HepG2 (cell line): ENCODE results near the gene CEP78. TPM values are rescaled to one million over a fixed set of nuclear protein-coding genes. Genes with fewer than 3 reads are reported as not detected.

Experiments
- CBFB ChIP-seq: sonication (generic); formaldehyde crosslinking; IDR thresholded peaks from 2 replicates; pipeline ENCODE4 v1.4.0; 2020; ENCODE audit warnings: missing genetic modification reagents
- CEBPB ChIP-seq: IDR thresholded peaks from 2 replicates; pipeline ENCODE4 v1.6.1; 2011; ENCODE audit warnings: low read depth, low read length, improper control_type of control experiment, borderline replicate concordance
- HOXA7 ChIP-seq: sonication (generic); formaldehyde crosslinking; IDR thresholded peaks from 2 replicates; pipeline ENCODE4 v1.8.1; 2022; ENCODE audit warnings: mild to moderate bottlenecking, missing genetic modification reagents, moderate library complexity
- IRF2 ChIP-seq: IDR thresholded peaks from 2 replicates; pipeline ENCODE4 v1.6.1; 2018; ENCODE audit warnings: missing genetic modification reagents, missing compliant biosample characterization
- JDP2 ChIP-seq: sonication (generic); formaldehyde crosslinking; IDR thresholded peaks from 2 replicates; pipeline ENCODE4 v1.8.1; 2022; ENCODE audit warnings: missing genetic modification reagents, borderline replicate concordance
- NBN ChIP-seq: fragments of 450-650 bp; conservative IDR thresholded peaks from 2 replicates; pipeline ENCODE4 v1.6.1; 2017
- NR2C2 ChIP-seq: sonication (generic); formaldehyde crosslinking; IDR thresholded peaks from 2 replicates; pipeline ENCODE4 v1.4.0; 2020; ENCODE audit warnings: missing genetic modification reagents, mild to moderate bottlenecking, moderate library complexity, borderline replicate concordance
- NR2F6 ChIP-seq, 2 experiments: IDR thresholded peaks; 2 replicates each; pipeline ENCODE4 v1.6.1; 2016; ENCODE audit warnings: antibody characterized with exemption in 1 of 2, mild to moderate bottlenecking in 1 of 2
- PAWR ChIP-seq: sonication (generic); formaldehyde crosslinking; IDR thresholded peaks from 2 replicates; pipeline ENCODE4 v1.4.0; 2020; ENCODE audit warnings: missing genetic modification reagents, mild to moderate bottlenecking, borderline replicate concordance
- RFXAP ChIP-seq: sonication (generic); formaldehyde crosslinking; IDR thresholded peaks from 2 replicates; pipeline ENCODE4 v1.4.0; 2020; ENCODE audit warnings: missing genetic modification reagents, borderline replicate concordance
- SNAI1 ChIP-seq: sonication (generic); formaldehyde crosslinking; IDR thresholded peaks from 2 replicates; pipeline ENCODE4 v1.5.0; 2020; ENCODE audit warnings: mild to moderate bottlenecking, missing genetic modification reagents, borderline replicate concordance
- SP5 ChIP-seq: IDR thresholded peaks from 2 replicates; pipeline ENCODE4 v1.6.1; 2016; ENCODE audit warnings: low read depth, borderline replicate concordance
- TOE1 ChIP-seq: sonication (generic); formaldehyde crosslinking; IDR thresholded peaks from 2 replicates; pipeline ENCODE4 v1.4.0; 2020; ENCODE audit warnings: mild to moderate bottlenecking, missing genetic modification reagents
- YY1 ChIP-seq: IDR thresholded peaks from 2 replicates; pipeline ENCODE4 v1.6.1; 2011; ENCODE audit warnings: low read length, low read depth, moderate library complexity, mild to moderate bottlenecking; ENCODE audit not compliant: insufficient read depth, insufficient replicate concordance
- ZFP62 ChIP-seq: sonication (generic); formaldehyde crosslinking; IDR thresholded peaks from 2 replicates; pipeline ENCODE4 v1.4.0; 2020; ENCODE audit warnings: missing genetic modification reagents
- ZNF337 ChIP-seq: sonication (generic); formaldehyde crosslinking; IDR thresholded peaks from 2 replicates; pipeline ENCODE4 v1.5.1; 2020; ENCODE audit warnings: missing genetic modification reagents, low read depth, mild to moderate bottlenecking, borderline replicate concordance
- polyA plus RNA-seq, 8 experiments: library from polyadenylated mRNA; depleted of rRNA in 3 of 8; stranded (reverse) in 7 of 8; unstranded in 1 of 8; fragments of >200 nt; fragmentation: Illumina TruSeq in 4 of 8; extraction: Trizol in 4 of 8; gene quantifications; 2 replicates each; pipeline versions ENCODE4 v1.2.1 to v1.2.3, GENCODE V29; 2011 to 2016; ENCODE audit warnings: low read depth in 4 of 8, missing spikeins in 1 of 8, mixed read lengths in 1 of 8; ENCODE audit not compliant: insufficient read depth in 1 of 8
- total RNA-seq, 5 experiments: library from RNA; depleted of rRNA; stranded (reverse); fragments of >200 nt; fragmentation: Illumina TruSeq; extraction: Trizol; gene quantifications; 2 replicates each; pipeline ENCODE4 v1.2.3, GENCODE V29; 2016; ENCODE audit warnings: low read depth in 1 of 5
- TF ChIP-seq, protein P1 (sequence below), 2 experiments: sonication (generic) in 1 of 2; formaldehyde crosslinking in 1 of 2; IDR thresholded peaks; 2 replicates each; pipeline versions ENCODE4 v1.5.1 to v1.6.1; 2011 to 2020; ENCODE audit warnings: borderline replicate concordance in 1 of 2, low read depth in 1 of 2, low read length in 1 of 2, mild to moderate bottlenecking in 1 of 2, missing genetic modification reagents in 1 of 2, moderate library complexity in 1 of 2
- TF ChIP-seq, protein P2 (sequence below): sonication (generic); formaldehyde crosslinking; conservative IDR thresholded peaks from 2 replicates; pipeline ENCODE4 v1.8.0; 2022; ENCODE audit warnings: low read depth, missing genetic modification reagents
- TF ChIP-seq, protein P3 (sequence below): sonication (generic); formaldehyde crosslinking; IDR thresholded peaks from 2 replicates; pipeline ENCODE4 v1.8.1; 2023; ENCODE audit warnings: mild to moderate bottlenecking, moderate library complexity, missing genetic modification reagents
- TF ChIP-seq, protein P4 (sequence below): IDR thresholded peaks from 2 replicates; pipeline ENCODE4 v1.6.1; 2018; ENCODE audit warnings: missing genetic modification reagents
- TF ChIP-seq, protein P5 (sequence below): sonication (generic); formaldehyde crosslinking; IDR thresholded peaks from 2 replicates; pipeline ENCODE4 v1.8.0; 2022; ENCODE audit warnings: mild to moderate bottlenecking, missing genetic modification reagents, borderline replicate concordance

Gene CEP78
- total and polyA plus RNA-seq, 2 of the 13 experiments (the other 11 are each of a cell fraction or from before 2014, with no cell fraction given): 5.1 to 30.8 TPM

DNA sequence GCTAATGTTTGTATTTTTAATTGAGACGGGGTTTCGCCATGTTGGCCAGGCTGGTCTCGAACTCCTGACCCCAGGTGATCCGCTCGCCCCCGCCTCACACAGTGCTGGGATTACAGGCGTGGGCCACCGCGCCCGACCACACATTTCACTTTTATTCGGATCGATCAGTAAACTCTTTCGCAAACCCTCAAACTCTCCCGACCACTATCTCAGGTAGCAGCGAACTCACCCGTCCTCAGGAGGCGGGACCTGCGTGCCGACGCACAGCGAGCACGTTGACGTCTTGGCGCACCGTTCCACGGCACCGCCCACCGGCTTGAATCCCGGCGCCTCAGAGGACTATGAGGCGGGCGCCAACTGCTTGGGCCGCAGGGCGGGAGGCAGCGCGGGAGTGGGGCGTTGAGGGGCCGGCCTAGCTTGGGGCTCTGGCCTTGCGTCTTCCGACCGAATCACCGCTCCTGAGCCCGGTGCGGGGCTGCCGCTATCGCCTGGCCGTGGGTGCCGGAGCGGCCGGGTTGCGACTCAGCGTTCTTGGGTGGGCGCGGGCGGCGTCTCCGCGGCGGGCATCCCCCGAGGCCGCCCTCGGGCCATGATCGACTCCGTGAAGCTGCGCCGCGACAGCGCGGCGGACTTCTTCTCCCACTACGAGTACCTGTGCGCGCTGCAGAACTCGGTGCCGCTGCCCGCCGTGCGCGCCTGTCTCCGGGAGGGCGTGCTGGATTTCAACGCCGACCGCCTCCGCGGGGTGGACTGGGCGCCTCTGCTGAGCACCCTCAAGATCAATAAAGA lies at the start of gene CEP78 (continued):
- no peak for TF ChIP-seq NBN
- 0 out of 2 replicates have a peak, but pooled peaks have one; percentile 30 for TF ChIP-seq CBFB (CRISPR knock-in tag)
- TF ChIP-seq SNAI1 (CRISPR knock-in tag): 0 out of 2 replicates have a peak, but pooled peaks have one; percentile 52
- TF ChIP-seq RFXAP (CRISPR knock-in tag): peak; percentile 46; the same call in 1 of the 2 replicates
- no peak for TF ChIP-seq TOE1 (CRISPR knock-in tag)
- TF ChIP-seq, protein P1, sequence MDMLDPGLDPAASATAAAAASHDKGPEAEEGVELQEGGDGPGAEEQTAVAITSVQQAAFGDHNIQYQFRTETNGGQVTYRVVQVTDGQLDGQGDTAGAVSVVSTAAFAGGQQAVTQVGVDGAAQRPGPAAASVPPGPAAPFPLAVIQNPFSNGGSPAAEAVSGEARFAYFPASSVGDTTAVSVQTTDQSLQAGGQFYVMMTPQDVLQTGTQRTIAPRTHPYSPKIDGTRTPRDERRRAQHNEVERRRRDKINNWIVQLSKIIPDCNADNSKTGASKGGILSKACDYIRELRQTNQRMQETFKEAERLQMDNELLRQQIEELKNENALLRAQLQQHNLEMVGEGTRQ (IDR thresholded peaks at IDR 0.05; ENCODE audit: low read depth, low read length): no peak
- TF ChIP-seq, protein P1 (CRISPR knock-in tag; IDR thresholded peaks at IDR 0.05; ENCODE audit: borderline replicate concordance): no peak
- no peak for TF ChIP-seq YY1
- peak; percentile 83 for TF ChIP-seq CEBPB
- TF ChIP-seq NR2F6 (IDR thresholded peaks at IDR 0.05): no peak
- TF ChIP-seq NR2F6 (CRISPR knock-in tag; IDR thresholded peaks at IDR 0.05): peak; percentile 21; the same call in 1 of the 2 replicates
- TF ChIP-seq IRF2 (CRISPR knock-in tag): no peak; the same call in 1 of the 2 replicates
- TF ChIP-seq, protein P2, sequence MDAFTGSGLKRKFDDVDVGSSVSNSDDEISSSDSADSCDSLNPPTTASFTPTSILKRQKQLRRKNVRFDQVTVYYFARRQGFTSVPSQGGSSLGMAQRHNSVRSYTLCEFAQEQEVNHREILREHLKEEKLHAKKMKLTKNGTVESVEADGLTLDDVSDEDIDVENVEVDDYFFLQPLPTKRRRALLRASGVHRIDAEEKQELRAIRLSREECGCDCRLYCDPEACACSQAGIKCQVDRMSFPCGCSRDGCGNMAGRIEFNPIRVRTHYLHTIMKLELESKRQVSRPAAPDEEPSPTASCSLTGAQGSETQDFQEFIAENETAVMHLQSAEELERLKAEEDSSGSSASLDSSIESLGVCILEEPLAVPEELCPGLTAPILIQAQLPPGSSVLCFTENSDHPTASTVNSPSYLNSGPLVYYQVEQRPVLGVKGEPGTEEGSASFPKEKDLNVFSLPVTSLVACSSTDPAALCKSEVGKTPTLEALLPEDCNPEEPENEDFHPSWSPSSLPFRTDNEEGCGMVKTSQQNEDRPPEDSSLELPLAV (CRISPR knock-in tag): no peak
- TF ChIP-seq PAWR: no peak
- TF ChIP-seq HOXA7 (CRISPR knock-in tag): no peak
- TF ChIP-seq SP5 (CRISPR knock-in tag): peak; percentile 84
- TF ChIP-seq, protein P3, sequence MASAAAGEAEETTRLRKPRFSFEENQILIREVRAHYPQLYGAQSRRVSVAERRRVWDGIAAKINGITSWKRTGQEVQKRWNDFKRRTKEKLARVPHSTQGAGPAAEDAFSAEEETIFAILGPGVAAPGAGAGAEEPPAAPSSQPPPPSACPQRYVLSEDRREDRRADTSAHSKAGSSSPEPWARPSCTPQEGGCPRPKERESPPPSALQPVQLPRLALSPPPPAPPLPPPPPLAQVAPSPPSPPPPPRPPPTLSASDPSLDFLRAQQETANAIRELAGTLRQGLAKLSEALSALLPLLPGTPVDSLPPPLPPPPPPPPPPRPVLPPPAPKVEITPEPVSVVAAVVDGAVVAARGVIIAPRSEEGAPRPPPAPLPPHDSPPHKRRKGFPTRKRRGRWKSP: peak; percentile 91
- TF ChIP-seq, protein P4, sequence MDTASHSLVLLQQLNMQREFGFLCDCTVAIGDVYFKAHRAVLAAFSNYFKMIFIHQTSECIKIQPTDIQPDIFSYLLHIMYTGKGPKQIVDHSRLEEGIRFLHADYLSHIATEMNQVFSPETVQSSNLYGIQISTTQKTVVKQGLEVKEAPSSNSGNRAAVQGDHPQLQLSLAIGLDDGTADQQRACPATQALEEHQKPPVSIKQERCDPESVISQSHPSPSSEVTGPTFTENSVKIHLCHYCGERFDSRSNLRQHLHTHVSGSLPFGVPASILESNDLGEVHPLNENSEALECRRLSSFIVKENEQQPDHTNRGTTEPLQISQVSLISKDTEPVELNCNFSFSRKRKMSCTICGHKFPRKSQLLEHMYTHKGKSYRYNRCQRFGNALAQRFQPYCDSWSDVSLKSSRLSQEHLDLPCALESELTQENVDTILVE (CRISPR knock-in tag): peak; percentile 74
- TF ChIP-seq JDP2 (CRISPR knock-in tag): no peak
- no peak for TF ChIP-seq ZNF337 (CRISPR knock-in tag)
- peak; percentile 18; the same call in 1 of the 2 replicates for TF ChIP-seq NR2C2
- TF ChIP-seq, protein P5, sequence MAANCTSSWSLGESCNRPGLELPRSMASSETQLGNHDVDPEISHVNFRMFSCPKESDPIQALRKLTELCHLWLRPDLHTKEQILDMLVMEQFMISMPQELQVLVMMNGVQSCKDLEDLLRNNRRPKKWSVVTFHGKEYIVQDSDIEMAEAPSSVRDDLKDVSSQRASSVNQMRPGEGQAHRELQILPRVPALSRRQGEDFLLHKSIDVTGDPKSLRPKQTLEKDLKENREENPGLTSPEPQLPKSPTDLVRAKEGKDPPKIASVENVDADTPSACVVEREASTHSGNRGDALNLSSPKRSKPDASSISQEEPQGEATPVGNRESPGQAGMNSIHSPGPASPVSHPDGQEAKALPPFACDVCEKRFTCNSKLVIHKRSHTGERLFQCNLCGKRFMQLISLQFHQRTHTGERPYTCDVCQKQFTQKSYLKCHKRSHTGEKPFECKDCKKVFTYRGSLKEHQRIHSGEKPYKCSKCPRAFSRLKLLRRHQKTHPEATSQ (CRISPR knock-in tag): no peak
- 0 out of 2 replicates have a peak, but pooled peaks have one; percentile 34 for TF ChIP-seq ZFP62 (CRISPR knock-in tag)
